DMS 273 (cell line): ENCODE measurements around the gene HDGFL2.
A peak's percentile ranks its signal among the peaks of the same experiment; 100 is the strongest.
"Not testable (repeated sequence)": the region's sequence is repeated elsewhere in the genome, so short reads cannot be mapped to it uniquely, and the experiment has no call there.

ENCODE experiments used
- DNase-seq: peaks from one replicate; lab custom pipeline; 2025; ENCODE audit not compliant: unreplicated experiment; lab: John Stamatoyannopoulos, UW

Gene HDGFL2

DNA sequence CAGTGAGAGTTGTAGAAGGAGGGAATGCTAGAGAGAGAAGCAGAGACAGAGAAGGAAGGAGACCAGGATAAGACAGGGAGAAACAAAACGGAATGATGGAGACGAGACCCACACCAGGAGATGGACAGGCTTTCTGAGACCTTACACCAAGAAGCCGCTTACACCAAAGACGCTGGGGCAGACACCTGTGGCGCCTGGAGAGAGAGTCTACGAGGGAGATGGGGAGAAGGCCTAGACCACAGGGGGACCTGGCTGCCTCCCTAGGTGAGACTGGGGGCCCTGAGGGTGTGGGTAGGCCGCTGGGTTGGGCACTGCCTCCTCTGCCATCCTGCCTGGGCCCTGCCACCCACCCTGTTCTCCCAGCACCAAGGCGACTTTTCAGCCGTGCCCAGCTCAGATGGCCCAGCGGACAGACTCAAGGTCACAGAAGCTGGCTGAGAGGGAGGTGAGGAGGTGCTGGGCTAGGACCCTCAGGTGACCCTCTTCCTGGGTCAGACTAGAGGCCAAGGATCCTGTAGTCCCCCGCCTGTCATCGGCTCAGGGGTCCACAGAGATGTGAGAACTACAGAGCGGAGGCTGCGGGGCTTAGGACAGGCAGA lies 57.9 kb downstream of the HDGFL2 start:
- DNase-seq = no peak

- no peak for DNase-seq
These were observed 59.6 kb downstream of the HDGFL2 start for GRCh38 chr19:4531562-4532165.

GRCh38 chr19:4533334-4533733 lies 61.2 kb downstream of the HDGFL2 start:
- DNase-seq = no peak

DNA sequence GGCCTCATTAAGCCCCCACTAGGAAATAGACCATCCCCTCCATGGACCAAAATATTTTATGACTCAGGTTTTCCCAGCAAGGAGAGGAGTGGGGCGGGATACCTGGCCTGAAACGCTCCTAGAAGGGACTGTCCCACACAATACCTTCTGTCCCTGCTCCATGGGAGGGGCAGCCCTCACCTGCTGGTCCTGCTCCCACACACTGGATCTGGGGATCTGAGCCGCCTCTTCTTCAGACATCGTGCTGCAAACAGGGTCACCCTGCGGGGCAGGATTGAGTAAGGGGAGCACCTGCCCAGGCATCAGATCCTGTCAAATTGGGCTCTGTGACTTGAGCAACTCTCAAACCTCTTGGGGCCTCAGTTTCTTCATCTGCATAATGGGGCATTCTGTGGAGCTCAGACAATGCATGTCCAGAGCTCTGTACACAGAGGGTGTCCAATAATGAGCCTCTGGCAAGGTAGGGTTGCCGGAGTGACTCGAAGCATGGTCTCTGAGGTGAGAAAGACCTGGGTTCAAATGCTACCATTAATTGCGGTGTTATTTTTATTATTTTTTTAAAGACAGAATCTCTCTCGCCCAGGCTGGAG lies 61.8 kb downstream of the HDGFL2 start:
- no peak for DNase-seq

DNA sequence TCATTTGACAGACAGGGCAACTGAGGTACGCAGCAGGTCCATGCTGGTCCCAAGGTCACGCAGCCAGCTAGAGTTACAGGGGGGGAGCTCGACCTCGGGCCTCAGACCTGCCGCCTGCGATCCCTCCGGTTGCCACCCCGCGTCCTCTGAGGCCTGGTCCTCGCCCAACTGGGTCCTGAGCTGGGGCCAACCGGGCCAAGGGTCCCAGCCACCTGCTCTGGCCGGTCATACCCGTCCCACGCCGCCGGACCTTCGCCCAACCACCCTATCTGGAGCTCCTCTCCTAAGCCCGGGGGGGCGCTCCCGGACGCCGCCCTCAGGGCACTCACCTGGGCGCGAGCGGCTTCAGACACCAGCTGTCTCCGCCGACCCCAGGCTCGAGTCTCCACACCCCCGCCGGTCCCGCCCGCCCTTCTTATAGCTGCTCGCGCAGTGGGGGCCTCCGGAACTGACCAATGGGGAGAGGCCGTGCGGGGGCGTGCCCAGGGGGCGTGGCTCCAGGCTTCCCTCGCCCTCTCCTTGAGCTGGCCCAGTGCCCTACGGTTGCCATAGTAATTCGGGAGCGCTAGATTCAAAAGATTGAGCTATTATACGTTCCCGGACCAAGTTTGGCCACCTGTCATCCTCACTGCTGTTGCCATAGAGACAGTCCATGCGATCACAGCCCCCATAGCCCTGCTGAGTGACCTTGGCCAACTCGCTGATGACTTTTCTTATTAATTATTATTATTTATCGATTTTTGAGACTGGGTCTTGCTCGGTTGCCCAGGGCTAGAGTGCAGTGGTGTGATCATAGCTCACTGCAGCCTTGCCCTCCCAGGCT lies 63.0 kb downstream of the HDGFL2 start, which contains the start of gene PLIN5:
PLIN5 (minus strand) TSS at position 389 of the 823 bp plus-strand sequence. CDS start 1,150 bp downstream, outside the sequence.
- DNase-seq = peak; percentile 98

GRCh38 chr19:4536798-4537197 lies 64.7 kb downstream of the HDGFL2 start:
- DNase-seq = peak; percentile 38

DNA sequence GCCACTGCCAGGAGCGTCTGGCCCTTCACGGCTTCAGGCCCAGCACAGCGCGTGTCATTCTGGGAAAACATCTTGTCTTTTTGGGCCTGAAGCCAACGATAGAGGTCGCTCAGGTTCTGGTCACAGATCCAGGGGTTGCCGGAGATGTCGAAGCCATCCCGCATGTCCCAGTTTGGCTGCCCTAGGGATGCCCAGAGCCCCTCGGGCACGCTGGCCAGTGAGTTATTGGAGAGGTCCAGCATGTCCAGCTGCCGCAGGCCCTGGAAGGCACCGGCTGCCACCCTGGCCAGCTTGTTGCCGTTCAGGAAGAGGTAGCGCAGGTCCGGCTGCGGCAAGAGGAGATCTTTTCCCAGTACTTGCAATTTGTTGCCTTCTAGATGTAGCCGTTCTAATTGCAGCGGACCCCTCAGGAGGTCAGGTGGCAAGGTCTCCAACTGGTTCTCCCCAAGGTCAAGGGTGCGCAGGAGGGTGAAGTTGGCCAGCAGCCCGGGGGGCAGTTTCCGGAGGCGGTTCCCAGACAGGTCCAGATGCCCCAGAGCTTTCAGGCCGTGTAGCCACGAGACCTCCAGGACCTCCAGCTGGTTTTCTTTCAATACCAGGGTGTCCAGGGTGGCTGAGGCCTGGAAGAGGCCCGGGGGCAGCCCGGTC lies 66.0 kb downstream of the HDGFL2 start:
- peak; percentile 70 for DNase-seq

GRCh38 chr19:4538601-4538954 lies 66.5 kb downstream of the HDGFL2 start:
- DNase-seq = no peak

DNA sequence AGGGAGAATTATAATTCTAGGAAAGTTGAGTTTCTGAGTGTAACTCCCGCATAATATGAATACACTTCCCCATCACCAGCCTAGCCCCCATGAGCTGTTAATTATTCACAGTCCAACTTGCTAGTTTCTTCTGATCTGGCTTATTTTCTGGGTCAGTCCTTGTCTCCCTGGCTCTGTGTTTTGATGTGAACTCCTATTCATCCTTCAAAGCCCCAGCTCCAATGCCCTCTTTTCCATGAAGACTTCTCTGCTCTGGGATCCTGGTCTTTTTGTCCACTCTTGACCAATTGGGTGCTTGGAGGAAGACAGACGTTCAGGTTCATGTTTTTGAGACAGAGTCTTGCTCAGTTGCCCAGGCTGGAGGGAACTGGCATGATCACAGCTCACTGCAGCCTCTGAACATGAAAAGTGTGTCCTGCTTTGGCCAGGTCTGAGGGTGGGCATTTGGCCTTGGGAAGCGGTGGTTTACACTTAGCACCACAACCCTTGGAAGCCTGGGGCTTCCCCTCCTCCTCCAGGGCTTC lies 67.1 kb downstream of the HDGFL2 start:
- DNase-seq = no peak

- DNase-seq = no peak
These were observed 67.8 kb downstream of the HDGFL2 start, which contains the start of gene LRG1 for GRCh38 chr19:4539693-4540581. TSS of gene LRG1 (minus strand) at chr19:4540036. CDS start at chr19:4540013, 23 bp downstream.

DNA sequence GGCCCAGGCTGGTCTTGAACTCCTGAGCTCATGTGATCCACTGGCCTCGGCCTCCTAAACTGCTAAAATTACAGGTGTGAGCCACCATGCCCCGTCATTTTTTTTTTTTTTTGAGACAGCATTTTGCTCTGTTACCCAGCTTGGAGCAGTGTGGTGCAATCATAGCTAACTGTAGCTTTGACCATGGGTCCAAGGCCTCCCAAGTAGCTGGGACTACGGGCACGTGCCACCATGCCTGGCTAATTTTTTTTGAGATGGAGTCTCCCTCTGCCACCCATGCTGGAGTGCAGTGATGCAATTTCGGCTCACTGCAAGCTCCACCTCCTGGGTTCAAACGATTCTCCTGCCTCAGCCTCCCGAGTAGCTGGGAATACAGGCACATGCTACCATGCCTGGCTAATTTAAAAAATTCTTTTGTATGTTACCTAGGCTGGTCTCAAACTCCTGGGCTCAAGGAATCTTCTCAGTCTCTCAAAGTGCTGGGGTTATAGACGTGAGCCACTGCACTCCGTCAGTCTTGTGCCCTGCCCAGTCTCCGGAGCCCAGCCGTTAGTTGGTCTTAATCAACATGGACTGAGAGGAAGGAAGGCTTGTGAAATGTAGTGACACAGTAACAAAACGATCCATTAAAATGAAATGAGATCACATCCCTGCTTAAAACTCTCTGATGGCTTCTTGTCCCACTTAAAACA lies 69.2 kb downstream of the HDGFL2 start:
- DNase-seq = no peak

- not testable (repeated sequence) for DNase-seq
These were observed 69.7 kb downstream of the HDGFL2 start for GRCh38 chr19:4541806-4542145.

GRCh38 chr19:4542896-4543841 lies 71.1 kb downstream of the HDGFL2 start:
- DNase-seq = no peak

- no peak for DNase-seq
These were observed 71.9 kb downstream of the HDGFL2 start for GRCh38 chr19:4543842-4544647.

DNA sequence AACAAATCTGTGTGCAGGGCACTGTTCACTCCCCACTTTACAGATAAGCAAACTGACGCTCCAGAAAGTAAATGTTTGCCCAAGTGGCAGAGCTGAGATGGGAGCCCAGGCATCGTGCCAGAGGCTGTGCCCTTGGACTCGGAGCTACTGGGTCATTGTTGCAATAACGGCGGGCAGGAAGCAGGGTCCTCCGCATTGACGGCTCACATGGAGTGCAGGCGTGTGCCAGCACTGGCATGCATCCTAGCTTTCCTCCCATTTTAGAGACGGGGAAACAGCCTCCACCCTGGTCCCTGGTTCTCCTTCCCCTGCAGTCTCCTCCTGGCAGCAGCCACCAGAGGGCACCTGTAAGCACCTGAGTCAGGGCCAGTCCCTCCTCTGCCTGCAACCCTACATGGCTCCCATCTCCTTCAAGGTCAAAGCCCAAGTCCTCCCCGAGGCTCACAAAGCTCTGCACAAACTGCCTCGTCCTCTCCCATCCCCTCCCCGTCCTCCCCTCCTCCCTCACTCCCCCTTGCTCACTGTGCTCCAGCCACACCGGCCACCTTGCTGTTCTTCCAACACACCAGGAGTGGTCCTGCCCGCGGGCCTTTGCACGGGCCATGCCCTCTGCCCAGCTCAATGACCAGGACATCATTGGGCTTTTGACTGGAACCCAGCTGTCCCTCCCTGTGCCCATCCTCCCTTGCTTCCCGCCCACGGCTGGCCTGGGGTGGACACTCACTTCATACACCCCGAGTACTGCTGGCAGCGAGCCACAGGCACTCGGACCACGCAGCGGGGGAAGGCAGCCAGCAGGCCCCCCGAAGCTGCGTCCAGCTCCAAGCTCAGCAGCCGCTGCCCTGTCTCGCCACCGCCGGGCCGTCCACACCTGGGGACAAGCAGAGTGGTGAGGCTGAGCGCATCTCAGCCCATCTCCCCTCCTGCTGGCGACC lies 75.5 kb downstream of the HDGFL2 start:
- DNase-seq = peak; percentile 52

DNA sequence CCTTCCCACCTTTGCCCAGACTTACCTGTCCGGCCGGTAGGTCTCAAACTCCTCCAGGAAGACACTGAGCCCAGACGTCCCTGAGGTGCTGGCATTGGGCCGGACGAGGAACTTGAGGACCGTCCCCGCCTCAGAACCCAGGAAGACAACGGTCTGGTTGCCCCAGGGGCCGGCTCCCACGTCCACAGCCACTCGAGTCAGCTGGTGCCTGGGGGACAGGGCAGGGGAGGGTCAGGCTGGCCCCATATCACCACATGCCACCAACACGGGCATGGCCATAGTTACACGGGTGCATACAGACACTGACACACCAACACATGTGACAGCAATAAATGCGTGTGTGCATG lies 76.1 kb downstream of the HDGFL2 start:
- no peak for DNase-seq

GRCh38 chr19:4550018-4550417 lies 77.9 kb downstream of the HDGFL2 start:
- DNase-seq = no peak
